ENCODE results near the gene OXER1. TPM values are rescaled to one million over a fixed set of nuclear protein-coding genes. Genes with fewer than 3 reads are reported as not detected.

Gene OXER1
- total RNA-seq, 1 donor from 2014 or later, result 0.88 TPM

- H3K36me3 ChIP-seq, result no peaks in the 10 kb centered on the region
- H3K4me3 ChIP-seq, result no peak overlapping the region
- Mint-ChIP-seq H3K4me3 (no peak overlapping the region), H3K4me1 (peaks cover 22% of the 10 kb centered on the region), H3K9me3 (peaks cover 11% of the 10 kb centered on the region), H3K27me3 (ENCODE audit: insufficient read depth, low read depth) (peaks cover 29% of the 10 kb centered on the region), H3K36me3 (peaks cover 9% of the 10 kb centered on the region), H3K27ac (no peak overlapping the region)
- H3K79me2 ChIP-seq (ENCODE audit: low read depth), result no peaks in the 10 kb centered on the region
- TF ChIP-seq, protein P1, sequence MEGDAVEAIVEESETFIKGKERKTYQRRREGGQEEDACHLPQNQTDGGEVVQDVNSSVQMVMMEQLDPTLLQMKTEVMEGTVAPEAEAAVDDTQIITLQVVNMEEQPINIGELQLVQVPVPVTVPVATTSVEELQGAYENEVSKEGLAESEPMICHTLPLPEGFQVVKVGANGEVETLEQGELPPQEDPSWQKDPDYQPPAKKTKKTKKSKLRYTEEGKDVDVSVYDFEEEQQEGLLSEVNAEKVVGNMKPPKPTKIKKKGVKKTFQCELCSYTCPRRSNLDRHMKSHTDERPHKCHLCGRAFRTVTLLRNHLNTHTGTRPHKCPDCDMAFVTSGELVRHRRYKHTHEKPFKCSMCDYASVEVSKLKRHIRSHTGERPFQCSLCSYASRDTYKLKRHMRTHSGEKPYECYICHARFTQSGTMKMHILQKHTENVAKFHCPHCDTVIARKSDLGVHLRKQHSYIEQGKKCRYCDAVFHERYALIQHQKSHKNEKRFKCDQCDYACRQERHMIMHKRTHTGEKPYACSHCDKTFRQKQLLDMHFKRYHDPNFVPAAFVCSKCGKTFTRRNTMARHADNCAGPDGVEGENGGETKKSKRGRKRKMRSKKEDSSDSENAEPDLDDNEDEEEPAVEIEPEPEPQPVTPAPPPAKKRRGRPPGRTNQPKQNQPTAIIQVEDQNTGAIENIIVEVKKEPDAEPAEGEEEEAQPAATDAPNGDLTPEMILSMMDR (IDR thresholded peaks at IDR 0.05), result peak; percentile 53
- TF ChIP-seq EZH2phosphoT487 (IDR thresholded peaks at IDR 0.05), result no peak
- peak; percentile 68 for DNase-seq (ENCODE audit: low spot score)
- H3K9ac ChIP-seq, result no peak overlapping the region
- peaks cover 34% of the 10 kb centered on the region for H3K27me3 ChIP-seq
- H3K9me3 ChIP-seq (ENCODE audit: low read depth), result no peaks in the 10 kb centered on the region
- no peaks in the 10 kb centered on the region for H4K20me1 ChIP-seq (ENCODE audit: low read depth)
- H3F3A ChIP-seq (ENCODE audit: low read depth), result peaks cover 38% of the 10 kb centered on the region
- no peak overlapping the region for H3K27ac ChIP-seq
- H3K4me2 ChIP-seq, result peak overlapping the region; percentile 91
- H2AFZ ChIP-seq (replicated peaks), result no peak overlapping the region
- peaks cover 22% of the 10 kb centered on the region for H3K4me1 ChIP-seq
Measured at GRCh38 chr2:42794271-42795046, 30.5 kb upstream of the OXER1 start.

GRCh38 chr2:42793334-42794270, 29.7 kb upstream of the OXER1 start:
- Histone ChIP-seq H3K4me2 (peak overlapping the region; percentile 91), H3F3A (ENCODE audit: low read depth) (peaks cover 32% of the 10 kb centered on the region), H3K9ac (no peak overlapping the region), H2AFZ (replicated peaks) (peak overlapping the region; percentile 84), H3K79me2 (ENCODE audit: low read depth) (no peaks in the 10 kb centered on the region), H3K36me3 (no peaks in the 10 kb centered on the region), H3K27ac (no peak overlapping the region), H3K4me3 (peak overlapping the region; percentile 62), H4K20me1 (ENCODE audit: low read depth) (no peaks in the 10 kb centered on the region), H3K9me3 (ENCODE audit: low read depth) (no peaks in the 10 kb centered on the region), H3K27me3 (peaks cover 34% of the 10 kb centered on the region), H3K4me1 (peaks cover 22% of the 10 kb centered on the region)
- Mint-ChIP-seq H3K27ac (no peak overlapping the region), H3K4me1 (peaks cover 25% of the 10 kb centered on the region), H3K36me3 (peaks cover 9% of the 10 kb centered on the region), H3K4me3 (peak overlapping the region; percentile 78), H3K27me3 (ENCODE audit: insufficient read depth, low read depth) (peaks cover 29% of the 10 kb centered on the region), H3K9me3 (peaks cover 12% of the 10 kb centered on the region)
- TF ChIP-seq, protein P1 (IDR thresholded peaks at IDR 0.05), result no peak
- TF ChIP-seq EZH2phosphoT487 (IDR thresholded peaks at IDR 0.05), result no peak
- TF ChIP-seq EZH2 (IDR thresholded peaks at IDR 0.05), result no peak
- peak; percentile 53 for DNase-seq (ENCODE audit: low spot score)

DNA sequence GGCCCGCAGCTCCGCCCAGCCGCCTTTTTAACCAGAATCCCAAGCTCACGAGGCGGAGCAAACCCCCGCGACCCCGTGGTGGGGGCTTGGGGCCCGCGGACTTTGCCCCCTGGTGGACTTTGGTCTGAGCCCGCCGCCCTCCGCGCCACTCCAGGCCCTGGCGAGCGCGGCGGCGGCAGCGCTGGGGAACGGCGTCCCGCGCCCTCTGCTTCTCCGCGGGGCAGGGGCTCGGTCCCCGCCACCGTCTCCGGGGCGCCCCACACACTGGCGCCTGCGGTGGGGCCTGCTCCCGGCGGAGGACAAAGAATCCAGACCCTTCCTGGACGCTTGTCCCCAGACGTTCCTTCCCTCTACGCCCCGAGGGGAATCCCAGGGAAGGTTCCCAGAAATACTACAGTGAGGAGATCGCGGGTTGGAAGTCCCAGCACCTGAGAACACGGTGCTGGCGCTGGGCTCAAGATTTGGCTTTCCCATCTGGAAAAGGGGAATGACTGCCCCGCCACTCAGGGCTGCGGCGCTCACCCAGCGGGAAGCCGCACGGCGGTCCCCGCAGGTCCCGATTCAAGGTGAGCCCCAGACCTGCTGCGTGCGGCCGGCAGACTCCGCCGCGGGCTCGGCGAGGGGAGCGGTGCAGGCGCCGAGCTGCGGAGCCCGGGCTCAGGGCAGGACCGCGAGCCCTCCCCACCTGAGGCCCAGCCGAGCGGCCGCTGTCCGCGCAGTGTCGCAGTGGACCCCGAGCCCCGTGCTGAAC, 28.8 kb upstream of the OXER1 start, which contains the start of gene HAAO:
HAAO (minus strand) TSS at position 1 of the 751 bp plus-strand sequence. CDS start 47 bp downstream, outside the sequence.
- H3K4me1 Mint-ChIP-seq, result peaks cover 30% of the 10 kb centered on the region
- TF ChIP-seq, protein P1 (IDR thresholded peaks at IDR 0.05), result peak; percentile 41
- TF ChIP-seq EZH2phosphoT487 (IDR thresholded peaks at IDR 0.05) (no peak), EZH2 (IDR thresholded peaks at IDR 0.05) (peak; percentile 63)
- H3K27ac Mint-ChIP-seq, result no peak within 1 kb of the TSS
- Histone ChIP-seq H3K27ac (no peak within 1 kb of the TSS), H4K20me1 (ENCODE audit: low read depth) (no peaks in the 10 kb centered on the region), H3K9ac (no peak within 1 kb of the TSS), H3K9me3 (ENCODE audit: low read depth) (no peaks in the 10 kb centered on the region), H3K4me2 (peak within 1 kb of the TSS; percentile 91), H3K36me3 (no peaks in the 10 kb centered on the region), H3K4me1 (peaks cover 22% of the 10 kb centered on the region), H2AFZ (replicated peaks) (peak within 1 kb of the TSS; percentile 84), H3K27me3 (peaks cover 34% of the 10 kb centered on the region), H3K79me2 (ENCODE audit: low read depth) (no peaks in the 10 kb centered on the region), H3K4me3 (peak within 1 kb of the TSS; percentile 62), H3F3A (ENCODE audit: low read depth) (peaks cover 32% of the 10 kb centered on the region)
- H3K4me3 Mint-ChIP-seq, result peak within 1 kb of the TSS; percentile 78
- peak; percentile 81 for DNase-seq (ENCODE audit: low spot score)
- peaks cover 27% of the 10 kb centered on the region for H3K27me3 Mint-ChIP-seq (ENCODE audit: insufficient read depth, low read depth)
- H3K36me3 Mint-ChIP-seq, result peaks cover 9% of the 10 kb centered on the region
- H3K9me3 Mint-ChIP-seq, result peaks cover 9% of the 10 kb centered on the region
